ENCODE measurements around the gene SEMA4D.

GRCh38 chr9:89353989-89354388 lies 143.9 kb downstream of the SEMA4D start:
- TF ChIP-seq ONECUT2 (CRISPR knock-in tag; IDR thresholded peaks at IDR 0.05) (no peak), ZBED4 (CRISPR knock-in tag; IDR thresholded peaks at IDR 0.05; ENCODE audit: borderline replicate concordance) (no peak), ISX (CRISPR knock-in tag; conservative IDR thresholded peaks at IDR 0.05) (no peak), ZNF792 (CRISPR knock-in tag; IDR thresholded peaks at IDR 0.05) (no peak), BRCA1 (CRISPR knock-in tag; IDR thresholded peaks at IDR 0.05) (no peak), ELF1 (CRISPR knock-in tag; IDR thresholded peaks at IDR 0.05) (no peak), RORA (CRISPR knock-in tag; IDR thresholded peaks at IDR 0.05) (no peak), ZNF280D (CRISPR knock-in tag; IDR thresholded peaks at IDR 0.05) (no peak), FIP1L1 (IDR thresholded peaks at IDR 0.05; ENCODE audit: borderline replicate concordance, insufficient read depth, low read depth, low read length) (no peak), CENPX (CRISPR knock-in tag; IDR thresholded peaks at IDR 0.05) (no peak), NFATC3 (CRISPR knock-in tag; IDR thresholded peaks at IDR 0.05) (no peak), POLR2A (IDR thresholded peaks at IDR 0.05; ENCODE audit: insufficient read depth in 1 of 2, low read depth in 2 of 2, low read length in 2 of 2) (no peak)
